HG02884 (cell line): Measurements from ENCODE around the gene NDUFAB1.
"Not testable (repeated sequence)": the region's sequence is repeated elsewhere in the genome, so short reads cannot be mapped to it uniquely, and the experiment has no call there.

Source experiments
- ATAC-seq: cut with Tn5 transposase; IDR thresholded peaks from one replicate; pipeline ENCODE4 v1.9.1; 2021; ENCODE audit warnings: mild to moderate bottlenecking, moderate library complexity; ENCODE audit not compliant: unreplicated experiment

Gene NDUFAB1

DNA sequence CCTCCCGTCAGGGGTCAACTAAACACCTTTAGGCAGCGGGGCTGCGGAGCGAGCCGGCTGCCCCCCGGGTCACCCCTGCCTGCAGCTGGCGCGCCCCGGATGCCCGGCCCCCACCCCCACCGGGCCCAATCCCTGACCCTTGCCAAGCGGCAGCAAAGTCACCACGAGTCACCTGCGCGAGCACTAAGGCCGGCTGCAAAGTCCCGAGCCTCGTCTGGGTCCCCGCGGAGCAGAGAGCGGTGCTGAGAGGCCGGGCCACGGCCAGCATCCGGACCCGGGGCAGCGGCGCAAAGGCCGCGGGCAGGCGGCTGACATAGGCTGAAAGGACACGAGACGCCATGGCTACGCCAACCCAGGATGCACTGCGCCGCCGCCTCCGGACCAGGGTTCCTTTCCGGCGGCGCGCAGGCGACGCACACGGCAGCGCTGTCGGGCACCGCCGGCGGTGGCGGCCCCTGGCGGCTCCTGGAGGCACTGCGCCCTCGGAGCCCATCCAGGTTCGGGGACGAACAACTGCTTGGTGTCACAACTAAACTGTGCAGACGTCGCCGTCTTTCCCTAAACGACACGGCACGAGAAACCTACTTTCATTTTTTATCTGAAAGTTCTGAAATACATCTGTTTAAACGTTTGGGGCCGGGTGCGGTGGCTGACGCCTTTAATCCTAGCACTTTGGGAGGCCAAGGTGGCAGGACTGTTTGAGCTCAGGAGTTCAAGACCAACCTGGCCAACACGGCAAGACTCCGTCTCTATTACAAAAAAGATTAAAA, at the start of gene NDUFAB1:
NDUFAB1 (minus strand) TSS at position 366 of the 770 bp plus-strand sequence; CDS start at position 340, 26 bp downstream.
- peak; percentile 91 for ATAC-seq

DNA sequence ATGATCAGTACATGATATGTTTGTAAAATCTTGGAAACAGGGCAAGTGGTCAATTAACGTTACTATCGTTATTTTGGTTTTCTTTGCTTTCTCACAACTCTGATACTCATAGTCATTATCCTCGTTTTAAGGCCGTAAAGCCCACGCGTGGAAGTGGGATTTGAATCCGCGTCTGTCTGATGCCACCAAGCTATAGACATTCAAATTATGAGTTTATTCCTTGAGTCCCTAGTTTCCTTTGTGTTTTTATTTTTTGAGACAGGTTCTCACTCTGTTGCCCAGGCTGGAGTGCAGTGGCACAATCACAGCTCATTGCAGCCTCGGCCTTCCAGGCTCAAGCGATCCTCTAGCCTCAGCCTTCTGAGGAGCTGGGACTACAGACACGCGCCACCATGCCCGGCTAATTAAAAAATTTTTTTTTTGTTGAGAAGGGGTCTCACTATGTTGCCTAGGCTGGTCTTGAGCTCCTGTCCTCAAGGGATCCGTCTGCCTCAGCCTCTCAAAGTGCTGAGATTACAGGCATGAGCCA, 46.2 kb upstream of the NDUFAB1 start:
- ATAC-seq, result no peak

DNA sequence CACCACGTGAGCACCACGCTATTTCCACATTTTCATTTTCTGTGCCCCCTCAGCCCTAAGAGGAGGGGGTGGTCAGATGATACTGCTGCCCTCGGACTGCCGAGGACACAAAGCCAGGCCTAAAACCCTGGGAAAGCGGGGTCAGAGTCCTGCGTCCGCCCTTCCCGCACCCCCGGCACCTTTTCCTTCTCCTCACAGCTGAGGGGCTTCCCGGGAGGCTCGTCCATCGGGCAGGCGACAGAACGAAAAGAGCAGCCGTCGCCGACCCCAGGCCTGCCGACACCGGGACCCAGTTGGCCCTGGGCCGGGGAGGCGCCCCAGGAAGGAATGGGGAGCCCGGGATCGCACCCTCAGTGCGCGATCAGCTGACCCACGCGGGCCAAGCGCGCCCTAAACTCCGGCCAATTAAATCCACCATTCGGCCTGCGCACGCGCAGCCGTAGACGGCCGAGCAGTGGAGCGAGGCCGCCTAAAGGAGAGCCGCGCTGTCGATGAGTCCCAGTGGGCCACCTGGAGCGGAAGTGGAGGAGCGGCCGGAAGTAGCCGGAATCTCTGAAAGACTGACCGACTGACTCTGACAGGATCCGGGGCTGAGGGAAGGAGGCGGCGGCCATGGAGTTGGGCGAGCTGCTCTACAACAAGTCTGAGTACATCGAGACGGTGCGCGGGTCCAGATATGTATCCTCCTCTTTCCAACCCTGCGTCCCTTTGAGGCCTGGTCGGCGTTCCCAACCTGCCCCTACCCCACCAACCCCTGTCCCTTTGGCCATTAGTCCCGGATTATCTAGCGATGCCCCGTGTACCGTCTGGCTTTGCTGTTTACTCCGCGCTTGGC, 45.0 kb upstream of the NDUFAB1 start, which contains the start of the genes DCTN5 and PALB2:
DCTN5 (plus strand) TSS at position 536 of the 835 bp plus-strand sequence; CDS start at position 613, 77 bp downstream.
PALB2 (minus strand) TSS at position 380 of the 835 bp plus-strand sequence; CDS start at position 227, 153 bp downstream.
- peak; percentile 96 for ATAC-seq

DNA sequence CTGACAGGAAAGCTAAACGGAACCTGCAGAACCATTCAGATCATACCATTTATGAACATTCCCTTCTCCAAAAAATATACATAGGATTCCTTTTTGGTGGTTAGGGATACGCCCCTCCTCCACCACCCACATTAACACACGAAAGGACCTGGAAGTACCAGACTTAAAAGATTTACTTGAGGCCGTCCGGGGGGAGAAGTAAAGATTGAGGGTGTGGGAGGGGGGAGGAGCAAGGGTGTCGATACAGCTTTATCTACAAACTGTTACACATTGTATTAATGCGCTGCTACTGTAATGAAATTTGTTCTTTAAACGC, 44.5 kb upstream of the NDUFAB1 start:
- ATAC-seq, result no peak

DNA sequence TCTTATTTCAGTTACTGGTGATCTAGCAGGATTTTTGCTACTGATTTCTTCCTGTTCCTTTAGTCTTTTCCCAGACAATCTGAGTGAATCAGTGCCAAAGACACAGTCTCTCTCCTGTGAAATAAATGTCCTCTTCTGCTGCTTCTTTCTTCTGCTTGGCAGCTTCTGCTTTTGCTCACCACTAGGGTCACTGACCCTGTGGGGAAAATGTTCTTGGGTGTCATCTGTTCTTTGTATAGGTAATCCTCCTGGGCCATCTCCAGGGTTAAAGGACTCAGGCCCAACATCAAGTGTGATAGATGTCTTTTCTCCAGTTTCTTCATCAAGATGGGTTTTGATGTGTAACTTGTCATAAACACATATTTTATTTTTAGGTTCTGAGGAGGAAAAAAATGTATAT, 39.8 kb upstream of the NDUFAB1 start:
- no peak for ATAC-seq

DNA sequence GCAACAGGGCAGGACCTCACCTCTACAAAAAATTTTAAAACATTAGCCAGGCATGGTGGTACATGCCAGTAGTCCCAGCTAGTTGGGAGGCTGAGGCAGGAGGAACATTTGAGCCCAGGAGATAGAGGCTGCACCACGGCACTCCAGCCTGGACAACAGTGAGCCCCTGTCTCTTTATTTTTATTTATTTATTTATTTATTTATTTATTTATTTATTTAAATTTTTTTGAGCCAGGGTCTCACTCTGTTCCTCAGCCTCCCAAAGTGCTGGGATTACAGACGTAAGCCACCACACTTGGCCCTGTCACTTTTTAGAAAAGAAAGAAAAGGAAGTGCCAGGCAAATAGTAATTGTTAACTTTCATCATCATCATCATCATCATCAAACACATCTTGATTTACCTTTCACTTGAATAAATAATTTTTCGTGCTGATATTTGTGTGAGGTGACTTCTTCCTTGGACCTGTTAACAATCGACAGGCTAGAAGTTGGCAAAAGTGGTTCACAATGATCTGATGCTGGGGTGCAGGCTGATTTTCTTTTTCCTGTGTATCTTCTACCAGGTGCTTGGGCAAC, 38.4 kb upstream of the NDUFAB1 start:
- ATAC-seq, result no peak

DNA sequence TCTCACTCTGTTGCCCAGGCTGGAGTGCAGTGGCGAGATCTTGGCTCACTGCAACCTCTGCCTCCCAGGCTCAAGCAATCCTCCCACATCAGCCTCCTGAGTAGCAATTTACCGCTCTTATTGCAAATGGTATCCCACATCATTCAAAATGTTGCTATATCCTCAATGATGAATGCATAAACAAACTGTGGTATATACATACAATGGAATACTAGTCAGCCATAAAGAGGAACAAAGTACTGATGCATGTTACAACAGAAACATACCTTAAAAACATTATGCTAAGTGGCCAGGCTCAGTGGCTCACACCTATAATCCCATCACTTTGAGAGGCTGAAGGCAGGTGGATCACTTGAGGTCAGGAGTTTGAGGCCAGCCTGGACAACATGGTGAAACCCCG, 35.8 kb upstream of the NDUFAB1 start:
- not testable (repeated sequence) for ATAC-seq

DNA sequence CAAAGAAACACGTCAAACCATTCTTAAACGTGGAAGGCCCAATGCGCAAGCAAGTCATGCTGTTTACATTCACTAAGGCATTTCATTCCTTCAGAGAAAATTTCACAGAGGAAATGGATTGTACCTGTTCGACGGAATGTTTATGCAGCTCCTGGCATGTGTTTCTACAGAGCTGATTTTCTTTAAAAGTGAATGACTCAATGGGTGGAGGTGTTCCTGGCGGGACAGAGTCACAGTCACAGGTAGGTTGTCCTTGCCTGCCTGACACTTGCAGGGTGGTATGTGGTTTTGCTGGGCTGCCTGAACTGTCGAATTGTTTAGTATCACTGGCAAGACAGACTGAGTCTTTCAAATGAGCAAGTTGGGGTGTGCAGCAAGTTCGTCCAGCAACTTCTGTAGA, 33.4 kb upstream of the NDUFAB1 start:
- ATAC-seq, result no peak

DNA sequence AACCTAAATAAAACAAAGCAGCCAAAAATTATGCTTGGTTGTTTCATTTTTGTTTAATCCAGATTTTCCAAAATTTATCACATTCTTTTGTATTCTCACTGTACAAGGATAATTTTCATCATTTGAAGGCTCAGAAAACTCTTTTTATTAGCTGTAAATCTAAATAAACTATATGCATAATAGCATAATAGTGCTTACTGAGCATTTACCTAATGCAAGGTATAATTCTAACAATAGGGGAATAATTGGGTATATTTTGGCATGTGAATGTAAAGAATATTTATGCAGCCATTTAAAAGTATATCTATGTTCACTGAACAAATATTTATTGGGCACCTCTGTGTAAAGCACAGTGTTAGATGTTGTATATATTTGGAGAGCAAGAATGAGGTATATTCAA, 28.0 kb upstream of the NDUFAB1 start:
- no peak for ATAC-seq

DNA sequence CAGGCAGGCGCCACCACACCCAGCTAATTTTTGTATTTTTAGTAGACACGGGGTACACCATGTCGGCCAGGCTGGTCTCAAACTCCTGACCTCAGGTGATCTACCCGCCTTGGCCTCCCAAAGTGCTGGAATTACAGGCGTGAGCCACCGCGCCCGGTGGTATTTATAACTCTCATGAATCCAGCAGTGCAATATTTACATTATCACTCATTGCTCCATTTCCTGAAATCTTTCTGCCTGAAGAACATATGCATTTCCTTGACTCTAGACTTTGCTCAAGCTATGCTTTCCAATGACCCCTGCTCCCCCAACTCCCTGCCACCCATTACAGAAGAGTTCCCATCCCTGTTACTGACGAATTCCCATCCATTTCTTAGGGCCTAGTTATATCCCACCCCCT, 19.7 kb upstream of the NDUFAB1 start:
- ATAC-seq, result no peak

DNA sequence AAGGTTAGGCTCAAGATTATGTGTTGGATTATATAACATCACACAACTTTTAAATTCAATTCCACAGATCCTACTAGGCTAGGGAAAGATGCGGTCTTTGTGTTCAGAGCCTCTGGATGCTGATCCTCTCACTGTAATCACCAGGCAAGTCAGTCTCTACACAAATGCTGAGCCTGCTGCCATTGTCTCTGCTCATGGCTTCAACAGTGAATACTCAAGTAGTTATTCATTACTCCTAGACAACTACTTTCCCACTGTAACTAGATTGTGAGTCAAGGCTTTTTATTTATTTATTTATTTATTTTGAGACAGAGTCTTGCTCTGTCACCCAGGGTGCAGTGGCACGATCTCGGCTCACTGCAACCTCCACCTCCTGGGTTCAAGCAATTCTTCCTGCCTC, 15.8 kb upstream of the NDUFAB1 start:
- no peak for ATAC-seq

DNA sequence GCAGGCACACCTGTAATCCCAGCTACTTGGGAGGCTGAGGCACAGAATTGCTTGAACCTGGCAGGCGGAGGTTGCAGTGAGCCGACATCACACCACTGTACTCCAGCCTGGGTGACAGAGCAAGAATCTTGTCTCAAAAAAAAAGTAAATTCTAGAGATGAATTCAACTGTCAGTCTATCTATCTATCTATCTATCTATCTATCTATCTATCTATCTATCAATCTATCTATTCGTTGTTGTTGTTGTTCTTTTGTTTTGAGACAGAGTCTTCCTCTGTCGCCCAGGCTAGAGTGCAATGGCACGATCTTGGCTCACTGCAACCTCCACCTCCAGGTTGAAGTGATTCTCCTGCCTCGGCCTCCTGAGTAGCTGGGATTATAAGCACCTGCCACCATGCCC, 14.8 kb upstream of the NDUFAB1 start:
- ATAC-seq, result not testable (repeated sequence)

DNA sequence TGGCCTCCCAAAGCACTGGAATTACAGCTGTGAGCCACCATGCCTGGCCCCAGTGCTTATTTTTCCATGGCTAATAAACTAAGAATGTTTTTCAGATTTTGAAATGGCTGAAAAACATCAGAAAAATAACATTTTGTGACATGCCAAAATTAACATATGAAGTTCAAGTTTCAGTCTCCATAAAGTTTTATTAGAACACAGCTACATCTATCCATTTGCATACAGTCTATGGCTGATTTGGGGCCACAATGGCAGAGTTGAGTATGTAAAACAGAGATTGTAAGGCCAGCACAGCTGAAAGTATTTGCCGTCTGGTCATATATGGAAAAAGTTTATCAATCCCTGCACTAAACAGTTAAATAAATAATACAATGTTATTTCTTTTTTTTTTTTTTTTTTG, 13.8 kb upstream of the NDUFAB1 start:
- ATAC-seq, result no peak

DNA sequence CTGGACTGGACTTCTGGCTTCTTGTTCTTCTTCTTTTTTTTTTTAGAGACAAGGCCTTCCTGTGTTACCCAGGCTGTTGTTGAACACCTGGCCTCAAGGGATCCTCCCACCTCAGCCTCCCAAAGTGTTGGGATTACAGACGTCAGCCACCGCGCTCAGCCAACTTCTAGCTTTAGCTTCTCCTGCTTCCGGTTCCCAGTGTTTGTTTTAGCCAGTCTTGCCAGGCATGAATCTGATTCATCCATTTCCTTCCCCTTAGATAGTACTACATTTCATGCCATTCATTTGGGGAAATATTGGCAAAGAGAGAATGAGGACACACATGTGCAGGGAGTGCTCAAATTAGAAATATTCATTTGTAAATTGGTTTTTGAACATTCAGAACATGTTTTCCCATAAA, 12.1 kb upstream of the NDUFAB1 start:
- ATAC-seq, result no peak

DNA sequence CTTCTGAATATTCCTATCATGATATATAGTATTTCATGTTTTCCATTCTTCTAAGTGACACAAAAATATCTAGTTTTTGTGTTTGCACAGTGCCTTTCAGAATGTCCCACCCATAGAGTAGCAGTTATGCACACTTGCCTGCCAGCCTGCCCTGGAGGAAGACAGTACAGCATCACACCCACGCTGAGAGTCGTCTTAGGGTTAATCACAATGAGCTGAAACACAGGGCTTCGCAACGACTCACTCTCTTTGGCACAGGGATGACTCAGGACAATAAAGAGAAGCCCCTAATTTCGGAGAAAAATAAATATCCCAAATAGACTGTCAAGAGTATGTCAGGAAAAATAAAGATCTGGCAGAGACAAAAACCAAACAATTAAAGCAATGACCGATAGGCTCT, 11.6 kb upstream of the NDUFAB1 start:
- no peak for ATAC-seq

DNA sequence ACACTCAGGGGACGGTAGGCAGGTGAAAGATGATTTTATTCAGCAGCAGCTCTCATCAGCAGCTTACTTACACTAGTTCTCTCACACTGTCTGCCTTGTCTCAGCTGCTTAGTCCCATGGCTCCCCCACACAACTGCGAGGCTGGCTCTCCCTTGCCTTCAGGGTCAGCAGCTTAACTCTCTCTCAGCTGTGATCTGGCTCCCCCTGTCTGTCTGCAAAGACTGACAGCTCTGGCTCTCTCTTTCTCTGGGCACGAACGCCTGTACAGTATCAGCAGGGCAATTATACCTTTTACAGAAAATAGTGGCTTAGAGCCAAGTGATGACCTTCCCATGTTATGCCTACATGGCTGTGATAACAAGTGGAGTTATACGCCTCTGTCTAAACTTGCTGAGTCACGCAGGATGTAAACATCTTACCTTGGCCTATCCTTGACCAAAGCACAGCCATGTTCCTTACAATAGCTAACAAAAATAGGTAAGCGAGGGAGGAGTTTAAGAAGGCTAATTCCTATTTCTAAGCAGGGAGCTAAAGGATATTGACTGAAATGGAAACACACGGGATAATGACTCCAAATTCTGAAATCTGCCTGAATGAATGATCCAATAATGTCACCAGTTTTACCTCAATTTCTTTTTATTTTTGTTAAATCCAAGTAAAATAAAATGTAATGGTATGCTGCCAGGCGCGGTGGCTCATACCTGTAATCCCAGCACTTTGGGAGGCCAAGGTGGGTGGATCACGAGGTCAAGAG, 1.1 kb upstream of the NDUFAB1 start:
- no peak for ATAC-seq

DNA sequence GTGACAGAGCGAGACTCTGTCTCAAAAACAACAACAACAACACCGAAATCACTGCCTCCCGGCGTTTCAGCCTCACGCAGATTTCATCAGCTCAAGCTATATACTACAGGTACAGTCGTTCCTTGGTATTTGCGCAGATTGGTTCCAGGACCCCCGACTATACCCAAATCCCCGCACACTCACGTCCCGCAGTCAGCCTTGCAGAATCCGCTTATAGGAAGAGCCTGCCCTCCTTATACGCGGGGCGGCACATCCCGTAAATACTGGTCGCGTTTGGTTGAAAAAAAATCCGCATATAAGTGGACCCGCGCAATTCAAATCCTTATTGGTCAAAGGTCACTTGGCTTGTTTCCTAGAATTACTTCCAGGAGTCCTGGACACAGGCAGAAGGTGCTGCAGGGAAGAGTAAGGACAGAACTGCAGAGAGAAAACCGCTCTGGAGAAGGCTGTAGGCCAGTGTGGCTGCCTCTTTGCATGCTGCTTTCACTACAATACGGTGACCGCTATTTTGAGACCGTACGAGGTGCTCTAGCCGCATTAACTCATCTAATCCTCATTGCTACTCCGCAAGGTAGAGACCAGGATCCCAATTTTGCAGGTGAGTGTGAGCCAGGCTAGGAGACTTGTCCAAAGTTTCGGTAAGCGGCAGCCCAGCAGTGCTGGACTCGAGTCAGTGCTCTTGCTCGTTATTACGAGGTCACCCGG, 718 bp downstream of the NDUFAB1 start:
- ATAC-seq, result no peak

DNA sequence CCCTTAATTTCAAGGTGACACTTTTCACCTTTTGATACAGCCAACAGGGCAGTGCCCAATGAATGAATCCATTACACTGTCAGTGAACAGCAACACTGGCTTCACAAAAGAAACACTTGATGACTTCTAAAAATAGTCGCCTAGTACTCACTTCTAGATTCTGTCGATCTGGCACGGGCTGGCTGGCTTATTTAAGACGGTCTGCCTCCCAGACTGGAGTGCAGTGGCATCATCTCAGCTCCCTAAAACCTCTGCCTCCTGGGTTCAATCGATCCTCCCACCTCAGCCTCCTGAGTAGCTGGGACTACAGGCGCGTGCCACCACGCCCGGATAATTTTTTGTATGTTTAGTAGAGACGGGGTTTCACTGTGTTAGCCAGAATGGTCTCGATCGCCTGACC, 1.9 kb downstream of the NDUFAB1 start:
- ATAC-seq, result no peak

DNA sequence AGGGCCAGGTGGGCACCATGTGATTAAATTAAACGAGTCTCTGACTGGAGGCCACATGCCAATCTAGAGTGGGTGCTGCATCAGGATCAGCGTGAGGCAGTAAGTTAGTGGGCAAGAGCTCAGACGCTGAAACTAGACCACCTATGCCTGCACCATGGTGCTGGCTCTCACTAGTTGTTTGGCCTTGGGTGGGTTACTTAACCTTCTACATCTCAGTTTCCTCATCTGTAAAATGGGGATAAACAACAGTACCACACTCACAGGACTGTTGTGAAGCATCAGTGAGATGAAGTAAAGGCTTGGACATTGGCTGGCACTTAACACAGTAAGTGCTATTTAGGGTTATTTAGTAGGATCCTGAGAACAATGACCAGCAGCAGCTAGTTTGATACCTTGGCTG, 5.9 kb downstream of the NDUFAB1 start:
- ATAC-seq, result no peak

DNA sequence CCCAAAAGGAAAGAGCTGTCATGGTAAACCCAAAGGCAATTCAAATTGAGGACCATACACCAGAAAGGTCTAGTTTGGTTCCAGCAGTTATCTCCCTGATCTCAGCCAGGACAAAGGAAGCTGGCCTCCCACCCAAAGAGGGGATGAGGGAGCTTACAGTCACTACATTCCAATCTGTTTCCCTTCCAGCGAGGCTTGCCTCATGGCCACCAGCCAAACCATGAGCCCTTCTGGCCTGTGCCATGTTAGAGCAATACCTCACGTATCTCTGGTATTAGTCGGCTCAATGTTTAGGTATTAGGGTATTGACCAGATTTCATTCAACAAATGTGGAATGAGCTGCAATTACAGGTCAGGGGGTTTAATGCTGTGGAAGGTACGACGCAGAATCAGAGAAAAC, 8.4 kb downstream of the NDUFAB1 start:
- ATAC-seq, result no peak
